Spleen (tissue), 7 donors: ENCODE measurements around the gene C8B.

Source experiments
- CTCF ChIP-seq, 11 experiments: fragments of 200-600 bp in 7 of 11; fragments of 450-650 bp in 4 of 11; sonication (generic) in 4 of 11; IDR thresholded peaks in 8 of 11; conservative IDR thresholded peaks in 3 of 11; 1 replicate in 7 of 11; 2 replicates in 4 of 11; pipeline versions ENCODE4 v1.4.0 to v1.8.0; 2016 to 2021; ENCODE audit warnings: antibody characterized with exemption in 11 of 11, inconsistent platforms in 4 of 11, mild to moderate bottlenecking in 1 of 11
- POLR2AphosphoS5 ChIP-seq, 3 donors: sonication (generic); formaldehyde crosslinking; IDR thresholded peaks; one replicate each; pipeline ENCODE4 v1.5.1; 2017; ENCODE audit warnings: antibody characterized with exemption in 3 of 3
- donor health status: DM: no; HTN: no; CAD: no; lungs with moderate emphysema.
- donor health status: DM: no; HTN: no; CAD: no.
- donor health status: DM: no; HTN: no; CAD: no.

GRCh38 chr1:56901716-56902115 is 64.1 kb downstream of the C8B start:
- TF ChIP-seq CTCF (IDR thresholded peaks at IDR 0.05 in 8 of 11, conservative IDR thresholded peaks at IDR 0.05 in 3 of 11), result no peak
- TF ChIP-seq POLR2AphosphoS5 (IDR thresholded peaks at IDR 0.05), result no peak
